Skeletal muscle cell (primary cell): ENCODE measurements around the gene GTPBP6.
"Not testable (repeated sequence)": the region's sequence is repeated elsewhere in the genome, so short reads cannot be mapped to it uniquely, and the experiment has no call there.

Experiments
- DNase-seq: peaks from one replicate; pipeline ENCODE4 v3.0.0-alpha.2; 2010; ENCODE audit warnings: low read depth
- H3K4me3 ChIP-seq: 2 replicates; pipeline ENCODE4 v1.5.1; 2011; ENCODE audit warnings: low read depth, mild to moderate bottlenecking, control low read depth, low read length, moderate library complexity

Gene GTPBP6

DNA sequence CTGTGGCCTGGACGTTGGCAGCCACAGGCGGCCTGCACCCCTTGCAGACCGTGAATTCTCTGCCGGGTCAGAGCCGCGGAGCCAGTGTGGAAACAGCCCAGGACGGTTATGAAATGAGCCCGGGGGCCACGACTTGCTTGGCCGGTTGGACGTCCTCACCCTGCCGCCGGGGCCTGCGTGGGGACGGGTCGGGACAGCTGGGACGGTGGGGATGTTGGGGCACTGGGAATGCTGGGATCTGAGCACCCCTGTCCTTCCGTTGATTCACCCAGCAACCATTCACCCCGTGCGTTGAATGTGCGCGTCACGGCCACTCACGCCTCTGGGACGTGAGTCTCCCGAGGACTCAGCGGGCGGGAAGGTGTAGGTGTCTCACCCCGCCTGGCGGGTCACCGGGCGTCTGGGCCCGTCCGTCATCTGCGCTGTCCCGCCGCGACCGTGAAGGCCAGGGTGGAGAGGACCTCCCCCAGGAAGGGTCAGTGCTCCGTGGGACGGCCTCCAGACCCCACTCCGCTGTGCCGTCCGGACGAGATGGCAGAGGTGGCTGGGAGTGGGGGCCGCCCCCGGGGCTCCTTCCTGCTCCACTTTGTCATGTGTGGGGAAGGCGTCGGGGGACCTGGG, 41.9 kb downstream of the GTPBP6 start:
- H3K4me3 ChIP-seq, result peak overlapping the region; percentile 56
- no peak for DNase-seq

DNA sequence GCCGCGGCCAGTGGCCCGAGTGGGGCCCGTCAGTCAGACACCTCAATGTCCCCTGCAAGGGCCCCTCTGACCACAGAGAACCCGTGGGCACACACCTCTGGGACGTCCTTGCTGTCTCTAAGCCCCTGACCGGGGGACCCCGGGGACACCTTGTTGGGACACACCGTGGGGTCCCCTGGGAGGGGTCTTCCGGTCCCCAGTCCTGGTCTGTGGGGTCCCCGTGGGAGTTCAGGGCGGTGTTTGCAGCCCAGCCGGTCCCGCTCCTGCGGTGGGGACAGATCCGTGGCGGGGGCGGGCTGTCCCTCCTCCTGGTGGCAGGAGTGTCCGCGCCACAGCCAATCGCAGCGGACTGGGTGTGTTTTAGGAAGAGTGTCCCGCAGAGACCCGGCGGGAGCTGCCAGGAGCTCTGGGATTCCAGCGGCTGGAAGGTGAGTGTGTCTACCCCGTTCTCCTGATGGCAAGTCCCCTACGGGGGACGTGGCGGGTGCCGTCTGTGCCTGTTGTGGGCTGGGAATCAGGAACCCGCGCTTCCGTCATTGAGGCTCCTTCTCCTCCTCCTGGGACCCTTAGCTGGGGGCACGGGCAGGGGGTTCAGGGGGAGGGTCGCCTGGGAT, 42.5 kb downstream of the GTPBP6 start:
- peak overlapping the region; percentile 56 for H3K4me3 ChIP-seq
- no peak for DNase-seq

DNA sequence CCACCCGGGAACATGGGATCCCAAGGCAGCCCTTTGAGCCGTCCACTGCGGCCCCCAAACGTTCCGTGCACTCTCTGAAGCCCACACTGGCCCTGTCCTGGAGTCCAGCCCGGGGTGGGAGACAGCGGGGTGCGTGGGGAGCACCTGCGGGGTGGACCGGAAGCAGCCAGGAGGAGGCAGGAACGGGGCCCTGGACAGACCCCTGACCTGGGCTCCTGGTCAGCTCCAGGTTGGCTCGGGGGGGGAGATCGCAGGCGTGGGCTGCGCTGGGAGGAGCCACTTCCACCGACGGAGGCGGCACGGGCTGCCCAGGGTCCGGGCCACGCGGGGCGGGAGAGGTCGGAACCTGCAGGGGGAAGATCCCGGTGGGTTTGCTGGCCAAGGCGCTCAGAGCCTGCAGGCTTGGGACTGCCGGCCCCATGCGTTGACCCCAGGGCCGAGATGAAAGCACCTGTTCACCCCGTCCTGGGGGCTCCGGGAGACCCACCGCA, 43.1 kb downstream of the GTPBP6 start:
- DNase-seq, result no peak
- peak overlapping the region; percentile 56 for H3K4me3 ChIP-seq

DNA sequence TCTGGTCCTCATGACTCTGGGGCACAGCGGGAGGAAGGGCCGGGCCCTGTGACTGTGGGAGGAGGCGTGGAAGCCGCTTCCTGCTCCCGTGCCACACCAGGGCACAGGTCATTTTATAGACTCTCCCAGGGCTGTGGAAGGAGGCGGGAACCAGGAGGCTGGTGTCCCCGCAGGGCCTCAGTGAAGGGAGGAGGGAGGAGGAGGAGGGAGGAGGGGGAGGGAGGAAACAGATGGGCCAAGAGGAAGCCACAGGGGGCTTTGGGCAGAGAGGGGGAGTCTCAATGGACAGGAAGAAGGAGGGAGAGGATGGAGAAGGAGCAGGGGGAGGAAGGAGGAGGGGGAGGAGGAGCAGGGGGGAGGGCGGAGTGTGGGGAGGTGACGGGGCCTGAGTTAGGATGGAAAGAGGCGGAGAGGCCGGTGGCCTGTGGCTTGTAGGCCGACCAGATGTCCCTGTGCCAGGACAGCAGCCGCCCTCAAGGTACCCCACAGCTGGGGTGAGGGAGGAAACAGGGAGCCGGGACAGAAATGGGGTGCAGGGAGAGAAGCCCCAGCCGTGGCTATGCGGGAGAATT, 43.6 kb downstream of the GTPBP6 start:
- no peak for DNase-seq
- H3K4me3 ChIP-seq, result no peak overlapping the region

DNA sequence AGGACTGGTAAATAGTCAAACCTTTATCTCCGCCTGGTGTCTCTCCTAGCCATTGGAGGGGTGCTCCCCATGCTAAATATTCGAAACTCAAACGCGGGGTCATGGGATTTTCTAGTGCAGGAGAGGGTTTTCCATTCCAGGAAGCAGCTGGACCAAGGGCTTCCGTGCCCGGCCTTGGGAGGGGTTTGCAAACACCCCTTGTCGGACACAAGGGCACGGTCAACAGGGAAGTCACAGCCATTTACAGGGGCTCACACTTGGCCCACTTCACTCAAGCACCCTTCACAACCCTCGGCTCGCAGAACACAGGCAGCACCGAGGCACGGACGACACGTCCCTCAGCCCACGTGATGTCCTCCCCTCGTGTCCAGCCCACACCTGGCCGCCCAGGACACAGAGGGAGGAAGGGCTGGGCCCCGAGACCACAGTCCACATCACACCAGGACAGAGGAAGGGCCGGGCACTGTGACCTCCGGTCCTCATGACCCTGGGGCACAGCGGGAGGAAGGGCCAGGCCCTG, 47.7 kb downstream of the GTPBP6 start:
- DNase-seq, result no peak
- no peak overlapping the region for H3K4me3 ChIP-seq

DNA sequence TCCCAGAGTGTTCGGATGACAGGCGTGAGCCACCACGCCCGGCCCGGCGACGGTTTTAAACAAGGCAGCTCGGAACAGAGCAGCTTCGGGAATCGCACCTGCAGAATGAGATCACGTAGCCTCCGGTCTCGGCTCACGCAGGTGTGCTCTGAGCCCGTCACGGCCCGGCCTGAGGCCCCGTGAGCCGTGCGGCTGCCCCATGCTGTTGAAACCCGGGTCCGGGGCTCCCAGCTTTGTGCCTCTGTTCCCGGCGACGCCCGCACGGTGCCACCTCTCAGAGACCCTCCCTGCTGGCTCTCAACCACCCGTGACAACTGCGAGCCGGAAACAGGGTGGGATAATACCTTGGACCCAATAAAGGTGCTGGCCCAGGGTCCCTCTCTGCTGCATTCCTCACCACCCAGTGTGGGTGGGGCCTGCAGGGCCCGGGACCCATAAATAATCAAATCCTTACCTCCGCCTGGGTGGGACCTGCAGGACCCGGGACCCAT, 50.8 kb downstream of the GTPBP6 start:
- H3K4me3 ChIP-seq, result no peak overlapping the region
- DNase-seq, result no peak

DNA sequence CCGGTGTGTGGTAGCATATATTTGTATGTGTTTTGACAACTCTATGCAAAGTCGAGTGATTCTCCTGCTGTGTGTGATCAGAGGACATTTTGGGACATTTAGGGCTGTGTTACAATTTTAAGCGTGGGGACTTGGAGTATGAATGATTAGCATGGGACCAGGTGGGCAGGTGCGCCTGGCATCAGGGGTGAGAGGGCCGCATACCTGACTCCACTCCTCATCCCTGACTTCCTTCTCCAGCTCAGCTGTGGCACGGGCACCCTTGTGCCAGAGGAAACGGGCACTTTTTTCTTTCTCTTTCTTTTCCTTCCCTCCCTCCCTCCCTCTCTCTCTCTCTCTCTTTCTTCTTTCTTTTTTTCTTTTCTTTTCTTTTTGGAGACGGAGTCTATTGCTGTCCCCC, 53.1 kb downstream of the GTPBP6 start:
- H3K4me3 ChIP-seq, result no peak overlapping the region
- DNase-seq, result no peak

DNA sequence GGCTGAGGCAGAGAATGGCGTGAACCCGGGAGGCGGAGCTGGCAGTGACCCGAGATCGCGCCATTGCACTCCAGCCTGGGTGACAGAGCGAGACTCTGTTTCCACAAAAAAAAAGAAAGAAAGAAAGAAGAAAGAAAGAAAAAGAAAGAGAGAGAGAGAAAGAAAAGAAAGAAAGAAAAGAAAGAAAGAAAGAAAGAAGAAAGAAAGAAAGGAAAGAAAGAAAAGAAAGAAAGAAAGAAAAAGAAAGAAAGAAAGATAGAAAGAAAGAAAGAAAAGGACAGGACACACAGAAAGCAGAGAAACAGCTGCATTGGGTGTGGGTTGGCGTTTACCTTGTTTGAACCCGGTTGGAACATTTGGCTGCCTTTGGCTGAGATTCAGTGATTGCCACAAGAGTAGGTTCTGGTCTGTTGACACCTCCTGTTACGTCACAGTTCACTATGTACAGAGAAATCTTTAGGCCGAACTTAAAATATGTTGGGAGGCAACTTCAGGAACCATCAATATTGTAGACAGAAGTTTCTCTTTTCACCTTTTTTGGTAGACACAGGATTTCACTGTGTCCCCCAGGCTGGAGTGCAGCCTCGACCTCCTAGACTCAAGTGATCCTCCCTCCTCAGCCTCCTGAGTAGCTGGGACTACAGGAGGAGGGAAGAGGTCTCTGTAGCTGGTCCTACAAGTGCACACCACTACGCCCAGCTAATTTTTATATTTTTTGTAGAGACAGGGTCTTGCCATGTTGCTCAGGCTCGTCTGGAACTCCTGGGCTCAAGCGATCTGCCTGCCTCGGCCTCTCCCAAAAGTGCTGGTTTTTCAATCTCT, 53.8 kb downstream of the GTPBP6 start:
- DNase-seq, result no peak
- no peak overlapping the region for H3K4me3 ChIP-seq

DNA sequence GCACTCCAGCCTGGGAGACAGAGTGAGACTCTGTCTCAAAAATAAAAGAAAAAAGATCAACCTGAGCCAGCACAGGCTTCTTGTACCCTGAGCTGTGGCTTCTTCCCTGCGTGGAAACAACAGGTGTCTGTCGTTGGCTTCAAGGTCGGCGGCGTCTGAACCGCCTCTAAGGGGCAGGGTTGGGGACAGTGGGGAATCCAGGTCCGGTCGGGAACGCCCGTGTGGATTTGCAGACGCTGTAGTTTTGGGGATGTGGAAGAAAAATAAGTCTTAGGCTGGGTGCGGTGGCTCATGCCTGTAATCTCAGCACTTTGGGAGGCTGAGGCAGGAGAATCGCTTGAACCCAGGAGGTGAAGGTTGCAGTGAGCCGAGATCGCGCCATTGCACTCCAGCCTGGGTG, 54.6 kb downstream of the GTPBP6 start:
- DNase-seq, result not testable (repeated sequence)

DNA sequence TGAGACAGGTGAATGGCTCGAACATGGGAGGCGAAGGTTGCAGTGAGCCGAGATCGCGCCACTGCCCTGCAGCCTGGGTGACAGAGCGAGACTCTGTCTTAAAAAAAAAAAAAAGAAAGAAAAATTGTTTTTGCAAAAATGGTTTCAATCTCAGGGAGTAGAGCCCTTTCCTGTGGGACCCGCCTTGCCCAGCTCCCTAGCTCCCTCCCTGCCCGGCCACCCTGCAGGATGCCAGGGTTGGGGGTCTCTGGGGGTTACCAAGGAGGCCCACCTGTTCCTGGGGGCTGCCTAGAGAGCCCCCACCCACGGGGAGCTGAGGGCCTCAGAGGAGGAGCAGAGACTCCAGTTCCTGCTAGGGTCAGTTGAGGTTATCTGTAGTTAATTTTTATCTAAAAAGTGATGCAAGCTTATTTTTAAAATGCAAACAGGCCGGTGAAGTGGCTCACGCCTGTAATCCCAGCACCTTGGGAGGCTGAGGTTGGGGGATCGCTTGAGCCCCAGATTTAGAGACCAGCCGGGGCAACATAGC, 56.2 kb downstream of the GTPBP6 start:
- DNase-seq, result no peak

More for the DNA sequence above, 54.6 kb downstream of the GTPBP6 start:
- not testable (repeated sequence) for H3K4me3 ChIP-seq

DNA sequence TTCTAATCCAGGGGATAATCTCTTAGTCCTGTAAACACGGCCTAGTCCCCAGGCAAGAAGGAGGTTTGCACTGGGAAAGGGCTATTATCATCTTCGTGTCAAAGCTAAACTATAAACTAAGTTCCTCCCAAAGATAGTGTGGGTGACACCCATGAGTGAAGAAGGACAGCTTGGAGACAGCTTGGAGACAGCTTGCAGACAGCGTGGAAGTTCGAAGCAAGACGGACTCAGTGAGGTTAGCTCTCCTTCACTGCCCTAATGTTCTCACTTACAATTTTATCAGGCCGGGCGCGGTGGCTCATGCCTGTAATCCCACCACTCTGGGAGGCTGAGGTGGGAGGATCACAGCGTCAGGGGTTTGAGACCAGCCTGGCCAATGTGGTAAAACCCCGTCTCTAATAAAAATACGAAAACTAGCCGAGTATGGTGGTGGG, 56.7 kb downstream of the GTPBP6 start:
- H3K4me3 ChIP-seq, result no peak overlapping the region
- DNase-seq, result no peak

More for the DNA sequence above, 56.2 kb downstream of the GTPBP6 start:
- H3K4me3 ChIP-seq, result no peak overlapping the region

DNA sequence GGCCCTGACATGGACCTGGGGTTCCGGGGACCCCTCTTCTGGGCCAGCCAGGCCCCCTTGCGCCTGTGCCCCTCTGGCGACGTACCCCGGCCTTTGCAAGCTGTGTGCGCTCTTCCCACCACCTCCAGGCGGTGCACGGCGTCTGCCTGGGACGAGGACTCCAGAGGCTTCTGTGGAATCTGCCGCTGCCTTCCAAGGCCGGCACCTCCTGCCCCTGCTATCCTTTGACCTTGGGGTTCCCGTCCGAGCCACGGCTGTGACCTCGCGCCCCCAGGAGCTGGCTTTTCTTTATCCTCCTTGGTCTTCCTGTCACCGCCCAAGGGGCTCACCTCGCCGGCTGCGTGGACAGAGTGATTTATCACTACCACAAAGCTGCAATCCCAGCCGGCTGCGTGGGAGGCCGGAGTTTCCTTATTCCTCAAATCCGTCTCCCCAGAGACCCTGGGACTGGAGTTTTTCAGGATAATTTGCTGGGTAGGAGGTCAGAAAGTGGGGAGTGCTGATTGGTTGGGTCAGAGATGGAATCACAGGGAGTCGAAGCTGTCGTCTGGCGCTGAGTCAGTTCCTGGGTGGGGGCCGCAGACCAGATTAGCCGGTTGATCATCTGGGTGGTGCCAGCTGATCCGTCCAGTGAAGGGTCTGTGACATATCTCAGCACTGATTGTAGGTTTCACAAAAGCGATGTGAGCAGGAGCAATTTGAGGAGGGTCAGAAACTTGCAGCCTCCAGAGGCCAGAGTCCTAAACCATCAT, 57.3 kb downstream of the GTPBP6 start:
- no peak for DNase-seq

DNA sequence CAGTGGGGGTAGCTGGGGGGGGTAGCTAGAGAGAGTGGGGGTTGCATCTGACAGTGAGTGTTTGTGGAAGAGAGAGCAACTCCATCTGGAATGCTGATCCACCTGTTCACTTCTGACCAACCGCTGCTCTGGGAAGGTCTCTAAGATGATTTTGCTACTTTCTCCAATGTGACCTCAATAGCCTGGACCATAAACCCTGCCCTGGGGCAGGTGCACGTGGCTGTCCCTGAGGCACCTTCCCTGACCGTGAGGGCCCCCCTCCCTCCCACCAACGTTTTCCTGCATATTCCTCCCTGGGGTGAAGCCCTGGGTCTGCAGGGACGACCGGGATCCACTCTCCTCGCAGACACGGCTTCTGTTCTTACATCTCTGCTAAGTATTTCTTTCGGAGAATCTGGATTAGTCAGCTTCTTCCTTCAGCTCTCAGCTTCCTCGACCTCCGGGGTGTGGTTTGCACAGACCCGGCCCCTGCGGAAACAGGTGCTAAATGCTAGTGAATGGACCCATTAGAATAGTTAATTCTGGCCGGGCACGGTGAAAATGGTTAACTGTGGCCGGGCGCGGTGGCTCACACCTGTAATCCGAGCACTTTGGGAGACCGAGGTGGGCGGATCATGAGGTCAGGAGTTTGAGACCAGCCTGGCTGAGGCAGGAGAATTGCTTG, 58.8 kb downstream of the GTPBP6 start:
- DNase-seq, result no peak
- no peak overlapping the region for H3K4me3 ChIP-seq

More for the DNA sequence above, 57.3 kb downstream of the GTPBP6 start:
- H3K4me3 ChIP-seq, result no peak overlapping the region

DNA sequence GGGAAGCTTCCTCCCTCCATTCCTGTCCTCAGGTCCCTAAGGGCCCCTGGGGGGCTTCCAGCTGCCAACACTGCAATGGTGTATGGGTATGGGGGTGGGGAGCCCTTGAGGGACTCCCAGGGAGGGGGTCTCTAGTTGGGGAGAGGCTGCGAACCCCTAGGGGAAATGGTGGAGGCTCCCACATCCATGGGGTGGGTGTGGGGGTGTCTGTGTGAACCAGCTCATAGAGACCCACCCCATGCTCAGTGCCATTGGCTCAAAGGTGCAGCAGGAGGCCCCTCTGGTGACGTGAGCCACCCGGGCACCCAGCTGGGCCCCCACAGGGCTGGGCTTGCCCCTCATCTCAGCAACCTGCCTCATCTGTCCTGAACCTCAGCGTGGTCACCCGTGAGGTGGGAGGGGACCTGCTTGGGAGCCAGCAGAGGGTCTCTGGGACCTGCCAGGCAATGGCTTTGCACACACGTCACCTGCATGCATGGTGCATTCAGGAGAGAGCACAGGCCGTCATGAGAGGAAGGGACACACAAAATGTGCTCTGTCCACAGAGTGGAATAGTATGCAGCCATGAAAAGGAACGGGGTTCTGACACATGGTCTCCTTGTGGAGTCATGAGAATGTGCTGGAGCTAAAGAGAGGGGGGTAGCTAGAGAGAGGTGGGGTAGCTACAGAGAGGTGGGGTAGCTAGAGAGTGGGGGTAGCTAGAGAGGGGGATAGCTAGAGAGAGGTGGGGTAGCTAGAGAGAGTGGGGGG, 60.1 kb downstream of the GTPBP6 start:
- no peak overlapping the region for H3K4me3 ChIP-seq
- DNase-seq, result no peak

DNA sequence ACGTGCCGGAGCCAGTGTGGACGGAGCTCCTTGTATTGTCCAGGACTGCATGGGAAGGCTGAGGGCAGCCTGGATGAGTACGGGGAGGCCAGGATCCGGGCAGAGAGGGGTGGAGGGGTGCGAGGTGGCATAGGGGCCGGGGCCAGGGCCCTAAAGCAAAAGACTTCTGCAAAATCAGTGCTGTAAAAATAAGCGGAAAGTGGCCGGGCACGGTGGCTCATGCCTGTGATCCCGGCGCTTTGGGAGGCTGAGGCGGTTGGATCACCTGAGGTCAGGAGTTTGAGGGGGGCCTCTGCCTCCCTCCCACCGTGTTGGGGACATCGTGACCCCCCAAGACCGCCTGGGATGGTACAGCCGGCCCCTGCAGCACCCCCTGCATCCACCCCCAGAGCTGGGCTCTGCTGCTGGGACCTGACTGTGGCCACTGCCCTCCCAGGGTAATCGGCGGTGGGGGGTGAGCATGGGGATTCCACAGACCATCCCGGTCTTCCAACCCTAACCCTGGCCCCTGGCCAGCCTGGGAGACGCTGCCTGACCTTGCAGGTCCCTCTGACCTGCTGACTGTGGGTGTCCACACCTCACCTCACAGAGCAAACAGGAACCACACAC, 60.8 kb downstream of the GTPBP6 start:
- no peak overlapping the region for H3K4me3 ChIP-seq
- DNase-seq, result no peak

DNA sequence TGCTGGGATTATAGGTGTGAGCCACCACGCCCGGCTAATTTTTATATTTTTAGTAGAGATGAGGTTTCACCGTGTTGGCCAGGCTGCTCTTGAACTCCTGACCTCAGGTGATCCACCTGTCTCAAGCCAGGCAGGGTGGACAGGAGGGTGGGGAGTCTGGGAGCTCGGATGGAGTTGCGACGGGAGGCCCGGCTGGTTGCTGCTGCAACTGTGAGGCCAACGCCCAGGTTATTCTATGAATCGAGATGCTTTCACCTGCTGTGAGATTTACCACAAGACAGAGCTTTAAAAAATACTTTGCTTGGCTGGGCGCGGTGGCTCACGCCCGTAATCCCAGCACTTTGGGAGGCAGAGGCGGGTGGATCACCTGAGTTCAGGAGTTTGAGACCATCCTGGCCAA, 61.5 kb downstream of the GTPBP6 start:
- DNase-seq, H3K4me3 ChIP-seq: not testable (repeated sequence)

DNA sequence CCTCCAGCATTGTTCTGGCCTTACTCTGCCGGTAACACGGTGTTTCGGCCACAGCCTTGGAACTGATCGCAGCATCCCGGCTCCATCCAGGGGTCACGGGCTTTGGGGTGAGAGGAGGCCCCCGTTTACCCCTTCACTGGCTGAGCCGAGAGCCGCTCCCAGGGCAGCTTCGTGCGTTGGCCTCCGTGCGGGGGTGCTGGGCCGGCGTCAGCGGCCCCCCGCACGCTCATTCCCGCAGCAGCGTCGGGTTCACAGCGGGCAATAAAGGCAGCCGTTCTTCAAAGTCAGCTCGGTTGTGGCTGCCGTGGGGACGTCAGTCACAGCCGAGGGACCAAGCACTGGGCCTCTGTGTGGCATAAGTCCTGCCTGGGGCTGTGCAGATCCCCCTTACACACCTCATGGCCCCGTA, 62.7 kb downstream of the GTPBP6 start:
- DNase-seq, result no peak
- no peak overlapping the region for H3K4me3 ChIP-seq
